SKM-1 treated with dmso at 0.1 percent for 144 hours (cell line): Measurements from ENCODE around the gene MAEA.
A peak's percentile ranks its signal among the peaks of the same experiment; 100 is the strongest.

Source experiments
- DNase-seq: peaks from one replicate; lab custom pipeline; 2025; ENCODE audit not compliant: unreplicated experiment; lab: John Stamatoyannopoulos, UW

The MAEA gene

GRCh38 chr4:1349359-1350168 lies 59.9 kb downstream of the MAEA start:
- no peak for DNase-seq

DNA sequence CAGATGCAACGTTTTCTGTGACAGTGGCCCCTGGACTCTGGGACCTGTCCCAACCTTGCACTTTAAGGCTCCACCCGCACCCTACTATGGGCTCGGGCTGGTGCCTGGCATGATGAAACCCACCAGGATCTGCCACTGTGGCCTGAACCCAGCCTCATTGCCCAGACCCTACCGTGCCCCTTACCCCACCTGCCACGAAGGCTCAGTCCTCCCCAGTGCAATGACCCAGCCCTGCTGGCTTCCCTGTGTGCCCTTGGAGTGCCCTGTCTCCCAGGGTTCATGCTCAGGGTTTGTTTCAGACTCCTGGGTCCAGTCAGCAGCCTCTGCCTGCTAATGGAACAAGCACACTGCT lies 60.5 kb downstream of the MAEA start:
- DNase-seq, result no peak

- DNase-seq, result peak; percentile 68
Observed at GRCh38 chr4:1351854-1352566, 62.3 kb downstream of the MAEA start.

- no peak for DNase-seq
Observed at GRCh38 chr4:1352567-1352900, 62.8 kb downstream of the MAEA start.

DNA sequence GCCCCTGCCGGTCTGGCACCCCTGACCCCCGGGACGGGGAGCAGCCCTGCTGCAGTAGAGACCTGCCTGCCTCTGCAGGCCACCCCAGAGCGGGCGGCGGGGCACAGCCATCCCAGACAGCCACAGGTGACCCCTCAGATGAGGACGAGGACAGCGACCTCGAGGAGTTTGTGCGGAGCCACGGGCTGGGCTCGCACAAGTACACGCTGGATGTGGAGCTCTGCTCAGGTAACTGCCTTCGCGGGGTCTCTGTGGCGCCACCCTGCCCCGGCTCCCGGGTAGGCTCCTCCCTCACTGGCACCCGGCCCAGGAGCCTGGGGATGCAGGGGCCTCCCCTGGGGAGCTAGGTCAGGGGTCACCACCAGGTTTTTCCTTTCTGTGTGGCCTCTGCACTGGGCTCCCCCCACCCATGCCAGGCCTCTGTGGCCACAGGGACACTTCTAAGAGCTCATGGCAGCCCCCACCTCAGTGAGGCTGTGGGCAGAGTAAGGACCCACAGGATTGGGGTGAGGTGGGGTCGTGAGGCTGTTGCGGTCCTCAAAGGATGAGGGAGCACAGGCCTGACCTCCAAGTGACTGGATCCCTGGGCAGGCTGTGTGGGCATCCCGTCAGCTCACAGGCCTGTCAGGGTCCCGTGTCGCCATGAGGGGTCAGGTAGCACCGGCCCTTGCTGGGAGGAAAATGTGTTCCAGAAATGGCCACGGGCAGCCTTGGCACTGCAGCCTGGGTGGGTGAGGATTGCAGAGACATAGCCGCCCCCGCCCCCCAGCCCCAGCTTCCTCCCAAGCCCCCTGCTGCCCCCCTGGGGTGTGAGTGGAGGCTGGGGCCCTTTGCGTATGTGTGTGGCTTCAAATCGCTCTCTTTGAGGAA lies 63.7 kb downstream of the MAEA start:
- no peak for DNase-seq

- no peak for DNase-seq
Observed at GRCh38 chr4:1354136-1354982, 64.7 kb downstream of the MAEA start.

DNA sequence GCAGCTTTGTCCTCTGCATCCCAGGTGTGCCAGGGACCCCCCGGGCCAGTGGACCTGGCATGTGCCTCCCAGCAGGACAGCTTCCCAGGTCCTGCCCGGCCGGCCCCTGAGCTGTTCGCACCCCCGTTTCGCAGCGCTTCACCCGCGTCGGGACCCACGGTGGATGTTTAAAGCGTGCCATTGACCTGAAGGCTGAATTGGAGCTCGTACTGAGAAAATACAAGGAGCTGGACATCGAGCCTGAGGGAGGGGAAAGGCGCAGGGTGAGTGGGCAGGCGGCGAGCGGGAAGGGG lies 65.2 kb downstream of the MAEA start:
- no peak for DNase-seq

GRCh38 chr4:1355378-1355777 lies 65.7 kb downstream of the MAEA start:
- no peak for DNase-seq

DNA sequence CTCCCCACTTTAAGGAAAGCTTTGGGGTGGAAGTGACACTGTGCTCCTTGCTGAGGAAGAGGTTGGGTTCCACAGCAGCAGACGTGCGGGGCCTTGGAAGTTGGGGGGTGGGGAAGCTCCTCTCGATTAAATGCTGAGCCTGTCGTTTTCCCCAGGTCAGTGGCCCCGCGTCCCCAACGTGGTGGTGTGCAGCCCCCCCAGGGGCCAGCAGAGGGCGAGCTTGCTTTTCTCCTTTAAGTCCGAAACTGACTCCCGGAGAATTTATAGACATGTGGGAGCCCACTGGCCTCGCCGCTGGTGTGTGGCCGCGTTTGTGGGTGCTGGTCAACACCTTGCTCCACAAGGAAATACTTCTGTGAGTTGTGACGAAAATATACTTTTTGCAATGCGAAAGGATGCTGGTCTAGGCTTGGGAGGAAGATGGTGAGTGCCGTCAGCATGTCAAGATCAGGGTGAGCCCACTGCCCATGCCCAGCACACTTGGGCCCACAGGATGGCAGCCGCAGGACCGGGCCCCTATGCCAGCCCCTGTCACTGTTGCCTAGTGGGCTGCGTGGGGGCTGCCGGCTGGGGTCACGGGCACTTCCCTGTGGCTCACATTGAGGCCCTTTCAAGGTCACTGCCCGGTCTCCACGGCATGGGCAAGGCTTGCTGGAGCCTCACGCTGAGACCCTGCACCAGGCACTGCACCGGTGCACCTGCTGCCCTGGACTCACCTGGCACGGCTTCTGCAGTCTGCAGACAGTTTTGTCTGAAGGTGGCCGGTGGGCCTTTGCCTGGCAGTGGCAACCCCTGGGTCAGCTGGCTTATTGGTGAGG lies 66.7 kb downstream of the MAEA start:
- DNase-seq, result peak; percentile 42

- no peak for DNase-seq
Observed at GRCh38 chr4:1357356-1358248, 67.9 kb downstream of the MAEA start.

DNA sequence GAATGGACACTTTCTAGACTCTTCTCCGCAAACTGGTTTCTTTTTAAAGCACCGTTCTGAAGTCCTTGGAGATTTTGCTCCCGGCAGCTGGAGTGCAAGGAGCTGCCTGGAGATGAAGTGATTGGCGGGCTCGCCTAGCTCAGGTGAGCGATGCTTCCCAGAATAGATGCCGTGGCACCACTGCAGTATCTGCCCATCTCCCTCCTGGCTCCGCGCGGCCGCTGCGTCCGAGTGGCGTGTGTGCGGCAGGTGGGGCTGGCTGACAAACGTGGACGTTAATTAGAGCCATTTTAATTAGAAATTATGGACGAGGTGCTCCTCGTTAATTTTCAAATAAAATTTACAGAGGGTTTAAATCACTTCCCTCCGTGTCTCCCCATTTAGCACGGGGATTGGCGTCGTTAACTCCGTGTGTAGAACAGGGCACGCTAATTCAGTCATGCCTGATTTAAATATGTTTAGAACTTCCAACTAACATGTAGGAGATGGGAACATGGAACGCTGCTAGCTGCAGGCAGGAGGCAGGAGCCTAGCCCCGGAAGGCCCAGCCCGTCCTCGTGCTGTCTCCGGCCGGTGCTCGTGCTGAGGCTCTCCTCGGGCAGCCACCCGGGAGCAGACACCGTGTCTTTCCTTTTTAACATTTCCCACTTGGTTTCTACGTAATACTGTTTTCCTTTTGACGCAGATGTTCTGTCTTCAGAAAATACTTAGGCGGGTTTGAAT lies 68.9 kb downstream of the MAEA start:
- DNase-seq, result no peak

DNA sequence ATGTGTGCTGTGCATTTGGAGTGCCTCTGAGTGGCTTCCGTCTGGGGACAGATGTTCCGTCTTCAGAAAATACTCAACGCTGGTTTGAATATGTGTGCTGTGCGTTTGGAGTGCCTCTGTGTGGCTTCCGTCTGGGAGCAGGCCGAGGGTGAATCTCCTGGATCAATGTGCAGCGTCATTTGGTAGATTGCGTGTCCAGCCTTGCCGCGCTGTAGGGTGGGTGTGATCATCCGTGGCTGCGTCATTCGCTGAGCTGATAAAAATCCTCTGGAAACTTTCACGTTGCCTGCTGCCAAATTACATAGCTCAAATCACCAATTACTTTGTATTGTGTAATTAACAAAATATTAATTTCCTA lies 69.4 kb downstream of the MAEA start:
- no peak for DNase-seq

- DNase-seq, result no peak
Observed at GRCh38 chr4:1359976-1360375, 70.3 kb downstream of the MAEA start.

DNA sequence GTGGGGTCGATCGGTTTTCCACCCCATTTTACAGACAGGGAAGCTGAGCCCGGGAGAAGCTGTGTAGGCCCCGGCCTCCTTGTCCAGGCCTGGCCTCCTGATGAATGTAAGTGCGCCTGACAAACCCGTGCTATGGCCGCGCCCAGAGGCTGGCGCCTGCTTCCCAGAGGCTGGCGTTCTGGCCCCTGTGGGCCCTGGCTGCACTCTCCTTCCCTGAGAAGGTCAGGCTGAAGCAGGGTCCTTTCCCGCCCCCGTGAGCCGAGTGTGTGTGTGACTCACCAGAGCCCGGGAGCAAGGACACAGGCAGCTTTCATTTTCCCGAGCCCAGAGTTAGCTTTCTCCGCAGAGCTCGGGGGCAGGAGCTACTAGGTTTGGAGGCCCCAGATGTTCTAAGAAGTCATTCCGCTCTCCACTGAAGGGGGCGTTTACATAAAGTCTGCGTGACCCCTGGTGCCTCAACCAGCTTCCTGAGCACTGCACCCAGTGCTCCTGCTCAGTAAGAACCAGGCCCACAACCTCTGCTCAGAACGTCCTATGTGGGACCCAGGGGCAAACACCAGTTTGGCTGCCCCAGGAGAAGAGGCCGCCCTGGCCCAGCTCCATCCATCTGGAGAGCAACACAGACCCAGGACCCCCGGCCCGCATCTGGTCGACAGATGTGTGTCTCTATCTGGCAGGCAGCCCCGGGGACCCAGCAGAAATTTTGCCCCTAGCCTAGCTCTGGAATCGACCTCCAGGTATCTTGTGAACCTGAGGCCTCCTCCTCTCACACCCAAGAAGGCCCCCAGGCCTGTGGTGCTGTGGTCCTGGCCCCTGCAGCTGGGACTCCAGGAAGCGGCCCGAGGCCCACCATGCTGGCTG lies 71.0 kb downstream of the MAEA start:
- DNase-seq, result no peak

DNA sequence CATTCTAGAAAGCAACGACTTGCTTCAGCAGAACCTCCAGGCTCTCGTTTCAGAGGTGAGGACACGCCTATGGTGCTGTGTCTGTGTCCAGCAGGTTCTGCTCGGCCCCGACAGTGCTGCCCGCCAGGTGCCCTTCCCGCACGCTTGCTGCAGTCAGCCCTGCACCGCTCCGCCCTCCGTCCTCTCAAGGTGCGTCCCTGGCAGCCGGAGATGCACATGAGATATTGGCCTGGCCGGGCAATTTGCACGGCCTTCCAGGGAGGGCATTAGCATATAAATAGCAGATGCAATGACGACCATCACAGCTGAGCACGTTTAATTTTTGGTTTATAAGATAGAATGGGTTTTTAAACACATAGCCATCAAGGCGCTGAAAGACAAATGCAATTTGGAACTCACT lies 71.7 kb downstream of the MAEA start:
- DNase-seq, result no peak

- no peak for DNase-seq
Observed at GRCh38 chr4:1362046-1362445, 72.4 kb downstream of the MAEA start.

- no peak for DNase-seq
Observed at GRCh38 chr4:1362521-1362920, 72.8 kb downstream of the MAEA start.

DNA sequence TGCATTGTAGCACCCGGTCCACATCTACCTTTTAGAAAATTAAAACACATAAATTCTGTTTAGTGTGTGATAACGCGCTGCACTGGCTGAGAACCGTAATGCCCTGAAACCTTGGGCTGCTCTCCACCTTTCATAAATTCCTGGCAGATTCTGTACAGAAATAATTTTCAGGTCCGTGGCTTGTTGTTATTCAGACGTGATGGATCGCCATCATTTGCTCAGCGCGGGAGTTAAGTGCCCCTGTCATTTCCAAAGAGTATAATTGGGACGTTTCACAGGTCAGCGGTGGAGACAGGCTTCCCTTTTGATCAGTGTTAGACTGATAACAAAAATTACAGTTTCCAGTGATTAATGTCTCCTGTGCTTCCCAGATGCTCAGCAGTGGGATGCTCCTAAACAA lies 73.8 kb downstream of the MAEA start:
- DNase-seq, result no peak
